Measurements from ENCODE around the gene CREBBP. TPM values are rescaled to one million over a fixed set of nuclear protein-coding genes. Genes with fewer than 3 reads are reported as not detected.

Gene CREBBP
- total RNA-seq, 6 donors from 2014 or later = 54.1 to 175 (median 99.2) TPM

- Histone ChIP-seq H3K27ac (peak overlapping the region in 1 of 4 donors; percentile 30), H3K27me3 (no peaks in the 10 kb centered on the region), H3K4me1 (peaks cover 40 to 88% (median 65%) of the 10 kb centered on the region in 4 donors), H3K36me3 (no peaks in the 10 kb centered on the region), H3K9me3 (no peaks in the 10 kb centered on the region), H3K4me3 (no peak overlapping the region)
- DNase-seq = no peak
- 87 to 92% methylated on average over 4 of the region's 4 CpGs for WGBS, 2 donors
- no peak for ATAC-seq (ENCODE audit: low FRiP score in 2 of 2)
- TF ChIP-seq POLR2AphosphoS5 (IDR thresholded peaks at IDR 0.05) (no peak), CTCF (IDR thresholded peaks at IDR 0.05) (no peak), POLR2A (IDR thresholded peaks at IDR 0.05) (no peak), EP300 (IDR thresholded peaks at IDR 0.05) (no peak)
These were observed 13.6 kb downstream of the CREBBP start for GRCh38 chr16:3866703-3867431.

DNA sequence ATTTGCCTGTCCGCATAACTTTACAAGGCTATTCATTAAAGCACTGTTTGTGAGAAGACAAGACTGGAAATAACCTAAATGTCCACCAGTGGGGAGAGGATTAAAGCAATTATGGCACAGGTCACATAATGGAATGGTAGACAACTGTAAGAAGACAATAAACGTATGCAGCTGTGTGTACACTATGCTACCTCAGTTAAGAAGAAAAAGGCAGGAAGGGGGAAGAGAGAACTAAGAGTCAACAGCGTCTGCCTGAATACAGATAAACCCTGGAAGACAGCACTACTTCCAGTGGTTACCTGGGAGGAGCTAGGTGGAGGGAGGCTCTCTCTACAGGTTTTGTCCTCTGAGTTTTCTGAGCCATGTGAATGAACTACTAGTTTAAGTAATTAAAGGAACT, 15.3 kb downstream of the CREBBP start:
- Histone ChIP-seq H3K27me3 (no peaks in the 10 kb centered on the region), H3K4me1 (peaks cover 45 to 88% (median 64%) of the 10 kb centered on the region in 4 donors), H3K9me3 (no peaks in the 10 kb centered on the region), H3K27ac (no peak overlapping the region), H3K4me3 (no peak overlapping the region), H3K36me3 (no peaks in the 10 kb centered on the region)
- DNase-seq (no peak), ATAC-seq (ENCODE audit: low FRiP score in 2 of 2) (no peak)
- 66 to 76% methylated on average over 3 of the region's 3 CpGs for WGBS, 2 donors
- TF ChIP-seq EP300 (IDR thresholded peaks at IDR 0.05) = no peak
- TF ChIP-seq POLR2A (IDR thresholded peaks at IDR 0.05) = no peak
- no peak for TF ChIP-seq POLR2AphosphoS5 (IDR thresholded peaks at IDR 0.05)
- no peak for TF ChIP-seq CTCF (IDR thresholded peaks at IDR 0.05)

DNA sequence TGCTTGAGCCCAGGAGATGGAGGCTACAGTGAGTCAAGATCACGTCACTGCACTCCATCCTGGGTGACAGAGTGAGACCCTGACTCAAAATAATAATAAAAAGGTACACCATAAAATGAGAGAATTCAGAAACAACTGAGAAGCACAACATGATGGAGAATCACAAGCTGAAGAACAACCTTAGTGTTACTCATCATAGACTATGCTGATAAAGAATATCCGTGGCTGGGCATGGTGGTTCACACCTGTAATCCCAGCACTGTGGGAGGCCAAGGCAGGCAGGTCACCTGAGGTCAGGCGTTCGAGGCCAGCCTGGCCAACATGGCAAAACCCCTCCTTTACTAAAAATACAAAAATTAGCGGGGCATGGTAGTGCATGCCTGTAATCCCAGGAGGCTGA, 16.0 kb downstream of the CREBBP start:
- ATAC-seq (ENCODE audit: low FRiP score in 2 of 2) (no peak), DNase-seq (no peak)
- H3K4me1 ChIP-seq = peaks cover 45 to 94% (median 67%) of the 10 kb centered on the region in 4 donors
- 92% methylated on average over 3 to 5 of the region's 5 CpGs for WGBS, 2 donors
- H3K27ac ChIP-seq = no peak overlapping the region
- no peaks in the 10 kb centered on the region for H3K36me3 ChIP-seq
- H3K27me3 ChIP-seq = no peaks in the 10 kb centered on the region
- no peaks in the 10 kb centered on the region for H3K9me3 ChIP-seq
- TF ChIP-seq CTCF (IDR thresholded peaks at IDR 0.05) (no peak), POLR2AphosphoS5 (IDR thresholded peaks at IDR 0.05) (no peak), EP300 (IDR thresholded peaks at IDR 0.05) (no peak), POLR2A (IDR thresholded peaks at IDR 0.05) (no peak)
- H3K4me3 ChIP-seq = no peak overlapping the region

GRCh38 chr16:3863587-3863986, 16.9 kb downstream of the CREBBP start:
- 34 to 55% methylated on average over 2 to 5 of the region's 5 CpGs for WGBS, 2 donors

More at GRCh38 chr16:3863587-3863986, 16.9 kb downstream of the CREBBP start:
- H3K4me3 ChIP-seq = no peak overlapping the region
- H3K4me1 ChIP-seq = peaks cover 46 to 94% (median 72%) of the 10 kb centered on the region in 4 donors
- peak in 1 of 2 donors; percentile 52 for ATAC-seq (ENCODE audit: low FRiP score in 2 of 2)
- no peaks in the 10 kb centered on the region for H3K36me3 ChIP-seq
- no peak for DNase-seq
- peak overlapping the region in 3 of 4 donors; percentile 7 to 24 (median 7) for H3K27ac ChIP-seq
- H3K27me3 ChIP-seq = no peaks in the 10 kb centered on the region
- H3K9me3 ChIP-seq = no peaks in the 10 kb centered on the region
- no peak for TF ChIP-seq EP300 (IDR thresholded peaks at IDR 0.05)
- TF ChIP-seq POLR2AphosphoS5 (IDR thresholded peaks at IDR 0.05) = no peak
- no peak for TF ChIP-seq CTCF (IDR thresholded peaks at IDR 0.05)
- no peak for TF ChIP-seq POLR2A (IDR thresholded peaks at IDR 0.05)

All from upper lobe of left lung (tissue), 6 donors.